Neural cell (in vitro differentiated cells): ENCODE data around the gene ARHGEF4. TPM values are rescaled to one million over a fixed set of nuclear protein-coding genes. Genes with fewer than 3 reads are reported as not detected.

ENCODE experiments used
- H2AFZ ChIP-seq: fragments of 200-600, 300-800 bp; sonication (generic), shearing (Covaris generic); 2 replicates; pipeline ENCODE4 v1.6.0; 2014; ENCODE audit warnings: low read depth, mild to moderate bottlenecking, antibody characterized with exemption, low read length, moderate library complexity
- H3F3A ChIP-seq: fragments of 200-600 bp; shearing (Covaris generic); 2 replicates; pipeline ENCODE4 v1.6.1; 2016; ENCODE audit warnings: mild to moderate bottlenecking, moderate library complexity, mixed read lengths, antibody characterized with exemption, low read length; ENCODE audit not compliant: insufficient read depth, poor library complexity, severe bottlenecking
- H3K27ac ChIP-seq: fragments of 200-600, 300-800 bp; sonication (generic), shearing (Covaris generic); 2 replicates; pipeline ENCODE4 v1.5.1; 2014; ENCODE audit warnings: mild to moderate bottlenecking, low read length, moderate library complexity
- H3K27me3 ChIP-seq: fragments of 300-800, 200-600 bp; sonication (generic), shearing (Covaris generic); 2 replicates; pipeline ENCODE4 v1.6.0; 2014; ENCODE audit warnings: mild to moderate bottlenecking, low read depth, low read length, moderate library complexity; ENCODE audit not compliant: insufficient read depth
- H3K36me3 ChIP-seq: fragments of 300-800, 200-600 bp; sonication (generic), shearing (Covaris generic); 2 replicates; pipeline ENCODE4 v1.5.1; 2014; ENCODE audit warnings: mild to moderate bottlenecking, antibody characterized with exemption, low read length, moderate library complexity; ENCODE audit not compliant: insufficient read depth
- H3K4me2 ChIP-seq: fragments of 300-800, 200-600 bp; sonication (generic), shearing (Covaris generic); 2 replicates; pipeline ENCODE4 v1.6.0; 2014; ENCODE audit warnings: mild to moderate bottlenecking, low read length
- H3K4me3 ChIP-seq: fragments of 300-800, 200-600 bp; sonication (generic), shearing (Covaris generic); 2 replicates; pipeline ENCODE4 v1.5.1; 2014; ENCODE audit warnings: mild to moderate bottlenecking, low read length, moderate library complexity
- H3K79me2 ChIP-seq: fragments of 200-600 bp; shearing (Covaris generic); replicated peaks from 2 replicates; pipeline ENCODE4 v1.6.0; 2014; ENCODE audit warnings: mild to moderate bottlenecking, low read length, moderate library complexity; ENCODE audit not compliant: insufficient read depth
- H3K9ac ChIP-seq: fragments of 300-800, 200-600 bp; sonication (generic), shearing (Covaris generic); 2 replicates; pipeline ENCODE4 v1.6.1; 2016; ENCODE audit warnings: mild to moderate bottlenecking, low read length, mixed read lengths
- H3K9me2 ChIP-seq: fragments of 200-600 bp; shearing (Covaris generic); 2 replicates; pipeline ENCODE4 v1.6.1; 2016; ENCODE audit warnings: mild to moderate bottlenecking, low read length, mixed read lengths; ENCODE audit not compliant: insufficient read depth
- H3K9me3 ChIP-seq: fragments of 200-600, 300-800 bp; sonication (generic), shearing (Covaris generic); 2 replicates; pipeline ENCODE4 v1.6.1; 2016; ENCODE audit warnings: mild to moderate bottlenecking, mixed run types, low read length, moderate library complexity, mixed read lengths
- H4K20me1 ChIP-seq: fragments of 200-600 bp; shearing (Covaris generic); 2 replicates; pipeline ENCODE4 v1.6.1; 2016; ENCODE audit warnings: mild to moderate bottlenecking, mixed run types; ENCODE audit not compliant: insufficient read depth
- CTCF ChIP-seq: fragments of 450-650 bp; IDR thresholded peaks from 2 replicates; pipeline ENCODE4 v1.5.1; 2014; ENCODE audit warnings: antibody characterized with exemption, mild to moderate bottlenecking, moderate library complexity; ENCODE audit not compliant: poor library complexity, severe bottlenecking
- EP300 ChIP-seq: fragments of 450-650 bp; conservative IDR thresholded peaks from 2 replicates; pipeline ENCODE4 v1.6.1; 2014; ENCODE audit warnings: antibody characterized with exemption, mild to moderate bottlenecking, moderate library complexity; ENCODE audit not compliant: poor library complexity, severe bottlenecking
- EZH2 ChIP-seq: fragments of 200-600, 300-800 bp; shearing (Covaris generic), sonication (generic); IDR thresholded peaks from 2 replicates; pipeline ENCODE4 v1.6.1; 2014; ENCODE audit warnings: antibody characterized with exemption, low read length, borderline replicate concordance, mild to moderate bottlenecking; ENCODE audit not compliant: insufficient read depth, poor library complexity, severe bottlenecking
- MXI1 ChIP-seq: fragments of 450-650 bp; conservative IDR thresholded peaks from 2 replicates; pipeline ENCODE4 v1.6.1; 2014; ENCODE audit warnings: antibody characterized with exemption, mild to moderate bottlenecking; ENCODE audit not compliant: poor library complexity, severe bottlenecking
- POLR2AphosphoS5 ChIP-seq: IDR thresholded peaks from 2 replicates; pipeline ENCODE4 v1.6.1; 2012
- RAD21 ChIP-seq: fragments of 450-650 bp; conservative IDR thresholded peaks from 2 replicates; pipeline ENCODE4 v1.6.1; 2014; ENCODE audit warnings: antibody characterized with exemption, mild to moderate bottlenecking, moderate library complexity
- SMC3 ChIP-seq: fragments of 450-650 bp; conservative IDR thresholded peaks from 2 replicates; pipeline ENCODE4 v1.6.1; 2014; ENCODE audit warnings: antibody characterized with exemption, mild to moderate bottlenecking, moderate library complexity; ENCODE audit not compliant: poor library complexity
- TAF1 ChIP-seq: IDR thresholded peaks from 2 replicates; pipeline ENCODE4 v1.6.1; 2012; ENCODE audit warnings: low read depth
- polyA plus RNA-seq: library from polyadenylated mRNA; depleted of rRNA; stranded (reverse); fragments of >200 nt; gene quantifications from 2 replicates; pipeline ENCODE4 v1.2.3, GENCODE V29; 2014
- TF ChIP-seq, protein P1 (sequence below): IDR thresholded peaks from 2 replicates; pipeline ENCODE4 v1.6.1; 2012; ENCODE audit warnings: borderline replicate concordance

Gene ARHGEF4
- polyA plus RNA-seq, 1 donor from 2014 or later, result 45.9 TPM

GRCh38 chr2:130837175-130837810 is 579 bp downstream of the ARHGEF4 start:
- H3K4me3 ChIP-seq, result peak overlapping the region; percentile 57
- peaks cover 39% of the 10 kb centered on the region for H3K27me3 ChIP-seq
- no peak overlapping the region for H2AFZ ChIP-seq
- no peak overlapping the region for H3K27ac ChIP-seq
- no peak overlapping the region for H3K4me2 ChIP-seq
- no peaks in the 10 kb centered on the region for H3F3A ChIP-seq
- H3K9me2 ChIP-seq, result no peaks in the 10 kb centered on the region
- peak; percentile 59 for TF ChIP-seq EZH2
- no peak for TF ChIP-seq MXI1
- no peak for TF ChIP-seq POLR2AphosphoS5
- H3K9ac ChIP-seq, result no peak overlapping the region
- no peaks in the 10 kb centered on the region for H3K36me3 ChIP-seq
- no peaks in the 10 kb centered on the region for H3K9me3 ChIP-seq
- H3K79me2 ChIP-seq, result no peaks in the 10 kb centered on the region
- no peaks in the 10 kb centered on the region for H4K20me1 ChIP-seq

DNA sequence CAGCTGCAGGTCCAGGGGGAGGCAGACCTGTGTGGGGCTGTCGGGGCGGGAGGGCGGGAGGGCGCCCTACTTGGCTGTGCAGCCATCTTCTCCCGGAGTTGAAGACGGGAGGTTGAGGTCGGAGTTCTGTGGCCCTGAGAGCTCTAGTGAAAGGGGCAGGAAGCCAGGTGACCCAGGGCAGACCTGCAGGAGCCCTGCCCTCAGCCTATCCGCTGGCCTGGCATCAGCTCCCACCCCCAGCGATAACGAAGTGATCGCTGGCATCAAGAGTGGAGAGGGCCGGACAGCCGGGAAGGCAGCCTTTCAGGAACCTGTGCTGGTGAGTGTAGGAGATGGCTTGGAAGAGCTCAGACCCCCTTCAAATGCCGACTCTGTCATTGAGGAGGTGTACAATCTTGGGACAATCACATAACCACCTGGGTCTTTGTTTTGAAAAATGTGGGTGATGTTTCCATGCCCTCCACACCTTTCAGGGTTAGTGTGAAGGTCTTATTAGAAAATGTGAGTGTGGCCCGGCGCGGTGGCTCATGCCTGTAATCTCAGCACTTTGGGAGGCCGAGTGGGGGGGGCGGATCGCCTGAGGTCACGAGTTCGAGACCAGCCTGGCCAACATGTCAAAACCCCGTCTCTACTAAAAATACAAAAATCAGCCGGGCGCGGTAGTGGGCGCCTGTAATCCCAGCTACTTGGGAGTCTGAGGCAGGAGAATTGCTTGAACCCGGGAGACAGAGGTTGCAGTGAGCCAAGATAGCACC is 1.3 kb downstream of the ARHGEF4 start:
- no peak overlapping the region for H3K4me2 ChIP-seq

GRCh38 chr2:130839011-130839780 is 2.5 kb downstream of the ARHGEF4 start:
- H3K27ac ChIP-seq, result no peak overlapping the region
- no peak overlapping the region for H2AFZ ChIP-seq
- no peak overlapping the region for H3K4me2 ChIP-seq
- H3K36me3 ChIP-seq, result no peaks in the 10 kb centered on the region
- peaks cover 39% of the 10 kb centered on the region for H3K27me3 ChIP-seq
- H3K4me3 ChIP-seq, result no peak overlapping the region
- H3K9me3 ChIP-seq, result no peaks in the 10 kb centered on the region
- no peaks in the 10 kb centered on the region for H4K20me1 ChIP-seq
- no peaks in the 10 kb centered on the region for H3K79me2 ChIP-seq
- H3K9ac ChIP-seq, result no peak overlapping the region
- H3K9me2 ChIP-seq, result no peaks in the 10 kb centered on the region
- H3F3A ChIP-seq, result no peaks in the 10 kb centered on the region
- TF ChIP-seq SMC3, result no peak
- no peak for TF ChIP-seq RAD21
- no peak for TF ChIP-seq POLR2AphosphoS5
- no peak for TF ChIP-seq MXI1
- TF ChIP-seq TAF1, result no peak
- no peak for TF ChIP-seq EZH2
- TF ChIP-seq EP300, result no peak
- TF ChIP-seq, protein P1, sequence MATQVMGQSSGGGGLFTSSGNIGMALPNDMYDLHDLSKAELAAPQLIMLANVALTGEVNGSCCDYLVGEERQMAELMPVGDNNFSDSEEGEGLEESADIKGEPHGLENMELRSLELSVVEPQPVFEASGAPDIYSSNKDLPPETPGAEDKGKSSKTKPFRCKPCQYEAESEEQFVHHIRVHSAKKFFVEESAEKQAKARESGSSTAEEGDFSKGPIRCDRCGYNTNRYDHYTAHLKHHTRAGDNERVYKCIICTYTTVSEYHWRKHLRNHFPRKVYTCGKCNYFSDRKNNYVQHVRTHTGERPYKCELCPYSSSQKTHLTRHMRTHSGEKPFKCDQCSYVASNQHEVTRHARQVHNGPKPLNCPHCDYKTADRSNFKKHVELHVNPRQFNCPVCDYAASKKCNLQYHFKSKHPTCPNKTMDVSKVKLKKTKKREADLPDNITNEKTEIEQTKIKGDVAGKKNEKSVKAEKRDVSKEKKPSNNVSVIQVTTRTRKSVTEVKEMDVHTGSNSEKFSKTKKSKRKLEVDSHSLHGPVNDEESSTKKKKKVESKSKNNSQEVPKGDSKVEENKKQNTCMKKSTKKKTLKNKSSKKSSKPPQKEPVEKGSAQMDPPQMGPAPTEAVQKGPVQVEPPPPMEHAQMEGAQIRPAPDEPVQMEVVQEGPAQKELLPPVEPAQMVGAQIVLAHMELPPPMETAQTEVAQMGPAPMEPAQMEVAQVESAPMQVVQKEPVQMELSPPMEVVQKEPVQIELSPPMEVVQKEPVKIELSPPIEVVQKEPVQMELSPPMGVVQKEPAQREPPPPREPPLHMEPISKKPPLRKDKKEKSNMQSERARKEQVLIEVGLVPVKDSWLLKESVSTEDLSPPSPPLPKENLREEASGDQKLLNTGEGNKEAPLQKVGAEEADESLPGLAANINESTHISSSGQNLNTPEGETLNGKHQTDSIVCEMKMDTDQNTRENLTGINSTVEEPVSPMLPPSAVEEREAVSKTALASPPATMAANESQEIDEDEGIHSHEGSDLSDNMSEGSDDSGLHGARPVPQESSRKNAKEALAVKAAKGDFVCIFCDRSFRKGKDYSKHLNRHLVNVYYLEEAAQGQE, result no peak

More for the DNA sequence above, 1.3 kb downstream of the ARHGEF4 start:
- no peaks in the 10 kb centered on the region for H3K79me2 ChIP-seq
- no peaks in the 10 kb centered on the region for H3K9me3 ChIP-seq
- peaks cover 39% of the 10 kb centered on the region for H3K27me3 ChIP-seq
- no peaks in the 10 kb centered on the region for H3F3A ChIP-seq
- H3K9ac ChIP-seq, result no peak overlapping the region
- H3K9me2 ChIP-seq, result no peaks in the 10 kb centered on the region
- no peak overlapping the region for H3K27ac ChIP-seq
- no peak overlapping the region for H2AFZ ChIP-seq
- H3K36me3 ChIP-seq, result no peaks in the 10 kb centered on the region
- no peak overlapping the region for H3K4me3 ChIP-seq
- no peak for TF ChIP-seq TAF1
- no peak for TF ChIP-seq CTCF
- TF ChIP-seq EP300, result no peak
- TF ChIP-seq POLR2AphosphoS5, result no peak
- no peak for TF ChIP-seq RAD21
- TF ChIP-seq EZH2, result no peak
- no peaks in the 10 kb centered on the region for H4K20me1 ChIP-seq
